Renal cortex interstitium (tissue), 11 donors: ENCODE results near the gene CAVIN2. TPM values are rescaled to one million over a fixed set of nuclear protein-coding genes. Genes with fewer than 3 reads are reported as not detected.
A peak's percentile ranks its signal among the peaks of the same experiment; 100 is the strongest.

Experiments used
- DNase-seq, 11 donors: peaks; one replicate each; pipeline ENCODE4 v3.0.0-alpha.2; 2013; ENCODE audit warnings: low read depth in 9 of 11, low spot score in 4 of 11; ENCODE audit errors: extremely low read depth in 1 of 11
- polyA plus RNA-seq, 3 donors: library from polyadenylated mRNA; unstranded; fragments of 120-200 nt; gene quantifications; one replicate each; pipeline ENCODE4 v1.2.1, GENCODE V29; 2013; ENCODE audit not compliant: insufficient read length in 3 of 3

CAVIN2 gene
- polyA plus RNA-seq, 3 donors: 41.6 to 44.5 (median 44.4) TPM

GRCh38 chr2:191851158-191851557 lies 4.3 kb upstream of the CAVIN2 start:
- no peak for DNase-seq

GRCh38 chr2:191848771-191849767 lies 2.2 kb upstream of the CAVIN2 start:
- no peak for DNase-seq

- DNase-seq: peak in 1 of 11 donors; percentile 35
Observed at GRCh38 chr2:191847764-191848163, 876 bp upstream of the CAVIN2 start.

- no peak for DNase-seq
Observed at GRCh38 chr2:191845876-191846514, 893 bp downstream of the CAVIN2 start.

GRCh38 chr2:191845248-191845715 lies 1.6 kb downstream of the CAVIN2 start:
- no peak for DNase-seq

GRCh38 chr2:191844706-191845105 lies 2.2 kb downstream of the CAVIN2 start:
- no peak for DNase-seq

- DNase-seq: no peak
Observed at GRCh38 chr2:191840921-191841320, 6.0 kb downstream of the CAVIN2 start.

- no peak for DNase-seq
Observed at GRCh38 chr2:191839918-191840804, 6.7 kb downstream of the CAVIN2 start.

GRCh38 chr2:191838526-191838925 lies 8.4 kb downstream of the CAVIN2 start:
- no peak for DNase-seq

- DNase-seq: no peak
Observed at GRCh38 chr2:191836853-191837769, 9.8 kb downstream of the CAVIN2 start.

GRCh38 chr2:191836471-191836852 lies 10.4 kb downstream of the CAVIN2 start:
- no peak for DNase-seq

GRCh38 chr2:191835539-191836350 lies 11.1 kb downstream of the CAVIN2 start:
- DNase-seq: no peak

GRCh38 chr2:191835100-191835499 lies 11.8 kb downstream of the CAVIN2 start:
- DNase-seq: no peak

- DNase-seq: no peak
Observed at GRCh38 chr2:191833356-191833755, 13.5 kb downstream of the CAVIN2 start.

- DNase-seq: no peak
Observed at GRCh38 chr2:191832668-191833067, 14.2 kb downstream of the CAVIN2 start.

- no peak for DNase-seq
Observed at GRCh38 chr2:191831410-191831994, 15.4 kb downstream of the CAVIN2 start.

GRCh38 chr2:191824398-191824797 lies 22.5 kb downstream of the CAVIN2 start:
- DNase-seq: no peak
